Spinal cord (tissue), 10 donors: ENCODE measurements around the gene PIK3C2B. TPM values are rescaled to one million over a fixed set of nuclear protein-coding genes. Genes with fewer than 3 reads are reported as not detected.
"Not testable (repeated sequence)": the region's sequence is repeated elsewhere in the genome, so short reads cannot be mapped to it uniquely, and the experiment has no call there.

Source experiments
- DNase-seq, 6 donors: peaks; one replicate each; pipeline versions ENCODE4 v3.0.0 to v3.0.0-alpha.2; 2013 to 2015; ENCODE audit warnings: low spot score in 6 of 6, low read depth in 4 of 6
- H3K27ac ChIP-seq: one replicate; pipeline ENCODE4 v1.5.1; 2013; ENCODE audit warnings: low read depth, low read length, control low read depth
- H3K27me3 ChIP-seq: one replicate; pipeline ENCODE4 v1.6.1; 2013; ENCODE audit warnings: low read length; ENCODE audit not compliant: control insufficient read depth, insufficient read depth
- H3K36me3 ChIP-seq: one replicate; pipeline ENCODE4 v1.6.1; 2013; ENCODE audit warnings: low read length; ENCODE audit not compliant: control insufficient read depth, insufficient read depth
- H3K4me1 ChIP-seq: one replicate; pipeline ENCODE4 v1.6.1; 2013; ENCODE audit warnings: low read length; ENCODE audit not compliant: control insufficient read depth, insufficient read depth
- H3K4me3 ChIP-seq: one replicate; pipeline ENCODE4 v1.5.1; 2013; ENCODE audit warnings: low read depth, low read length, control low read depth
- H3K9me3 ChIP-seq: one replicate; pipeline ENCODE4 v1.6.1; 2013; ENCODE audit warnings: low read length; ENCODE audit not compliant: control insufficient read depth, insufficient read depth
- WGBS: methylation state at CpG from one replicate; pipeline ENCODE4 v1.1.5; 2013; ENCODE audit warnings: missing lambda C conversion rate; ENCODE audit not compliant: insufficient coverage; 5-methylcytosine and 5-hydroxymethylcytosine counted together
- polyA plus RNA-seq, 2 donors: library from polyadenylated mRNA; unstranded; fragments of 120-200 nt; gene quantifications; one replicate each; pipeline ENCODE4 v1.2.1, GENCODE V29; 2013; ENCODE audit not compliant: insufficient read length in 2 of 2
- total RNA-seq, 2 donors: library from RNA; depleted of rRNA in 1 of 2; stranded (reverse); fragments of 120-200 nt in 1 of 2; fragments of >200 nt in 1 of 2; gene quantifications; one replicate each; pipeline versions ENCODE4 v1.2.3 to v1.2.4, GENCODE V29; 2013 to 2014
- donor health status: healthy.

PIK3C2B gene
- total and polyA plus RNA-seq, 4 donors = 23.9 to 39.8 (median 25.8) TPM

DNA sequence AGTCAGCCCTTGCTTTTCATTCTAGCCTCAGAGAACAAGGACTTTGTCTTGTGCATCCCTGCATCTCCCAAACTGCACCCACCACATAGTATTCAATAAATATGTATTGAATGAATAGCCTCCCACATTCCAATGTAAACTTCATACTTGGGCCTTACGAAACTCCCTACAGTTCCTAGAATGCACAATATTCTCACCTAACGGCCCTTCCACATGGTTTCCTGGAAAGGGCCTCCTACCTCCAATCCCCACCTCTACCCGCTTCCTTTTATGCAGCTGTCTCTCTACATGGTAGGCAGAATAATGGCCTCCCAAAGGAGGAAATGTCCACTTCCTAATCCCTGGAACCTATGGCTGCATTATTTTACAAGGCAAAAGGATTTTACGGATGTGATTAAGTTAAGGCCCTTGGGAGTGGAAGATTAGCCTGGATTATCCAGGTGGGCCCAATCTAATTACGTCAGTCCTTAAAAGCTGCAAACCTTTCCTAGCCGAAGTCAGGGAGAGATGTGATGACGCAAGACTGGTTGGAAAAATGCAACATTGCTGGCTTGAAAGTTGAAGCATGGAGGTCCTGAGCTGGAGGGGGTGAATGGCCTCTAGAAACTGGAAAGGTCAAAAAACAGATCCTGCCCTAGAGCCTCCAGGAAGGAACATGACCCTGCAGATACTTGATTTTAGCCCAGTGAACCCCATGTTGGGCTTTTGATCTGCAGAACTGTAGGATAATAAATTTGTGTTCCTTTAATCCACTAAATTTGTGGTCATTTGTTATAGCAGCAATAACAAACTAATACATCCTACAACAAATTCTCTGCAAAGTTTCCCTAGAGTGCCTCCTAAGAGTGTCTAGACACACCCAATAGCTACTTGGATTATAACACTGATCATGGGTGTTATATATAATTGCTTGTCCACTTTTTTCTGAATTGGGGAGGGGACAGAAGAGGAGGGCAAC lies 5.2 kb upstream of the PIK3C2B start:
- DNase-seq = no peak
- Histone ChIP-seq H3K9me3 (no peaks in the 10 kb centered on the region), H3K4me1 (no peaks in the 10 kb centered on the region), H3K36me3 (no peaks in the 10 kb centered on the region), H3K4me3 (no peak overlapping the region), H3K27me3 (no peaks in the 10 kb centered on the region), H3K27ac (no peak overlapping the region)
- WGBS = 92% methylated on average over 5 of the region's 7 CpGs

DNA sequence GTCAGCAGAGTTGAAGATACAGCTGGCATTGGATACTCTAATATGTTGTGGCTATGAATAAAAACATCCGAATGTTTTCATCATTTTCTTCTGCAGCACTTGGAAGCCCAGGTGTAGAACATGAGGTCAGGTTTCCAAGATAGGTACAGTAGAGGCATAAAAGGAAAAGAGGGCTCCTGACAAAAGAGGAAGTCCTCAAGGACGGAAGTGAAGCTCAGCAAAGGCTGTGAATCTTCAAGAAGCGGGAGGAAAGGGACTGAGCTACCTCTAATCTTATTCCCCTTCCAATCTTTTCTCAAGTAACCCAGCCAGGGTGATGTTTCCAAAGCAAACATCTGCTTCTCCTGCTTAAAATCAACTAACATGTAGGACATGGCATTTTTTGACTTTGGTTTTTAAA lies 4.4 kb upstream of the PIK3C2B start:
- no peaks in the 10 kb centered on the region for H3K36me3 ChIP-seq
- DNase-seq = no peak
- H3K27me3 ChIP-seq = no peaks in the 10 kb centered on the region
- no peak overlapping the region for H3K27ac ChIP-seq
- H3K4me1 ChIP-seq = no peaks in the 10 kb centered on the region
- WGBS = 90% methylated on average over 2 of the region's 3 CpGs
- H3K9me3 ChIP-seq = no peaks in the 10 kb centered on the region
- H3K4me3 ChIP-seq = no peak overlapping the region

GRCh38 chr1:204495777-204496176 lies 1.2 kb upstream of the PIK3C2B start:
- WGBS = no CpG with 5 or more reads among the region's 6 CpGs
- H3K36me3 ChIP-seq = no peaks in the 10 kb centered on the region
- no peak overlapping the region for H3K27ac ChIP-seq
- DNase-seq = no peak
- H3K4me3 ChIP-seq = no peak overlapping the region
- no peaks in the 10 kb centered on the region for H3K9me3 ChIP-seq
- peaks cover 15% of the 10 kb centered on the region for H3K4me1 ChIP-seq
- H3K27me3 ChIP-seq = no peaks in the 10 kb centered on the region

DNA sequence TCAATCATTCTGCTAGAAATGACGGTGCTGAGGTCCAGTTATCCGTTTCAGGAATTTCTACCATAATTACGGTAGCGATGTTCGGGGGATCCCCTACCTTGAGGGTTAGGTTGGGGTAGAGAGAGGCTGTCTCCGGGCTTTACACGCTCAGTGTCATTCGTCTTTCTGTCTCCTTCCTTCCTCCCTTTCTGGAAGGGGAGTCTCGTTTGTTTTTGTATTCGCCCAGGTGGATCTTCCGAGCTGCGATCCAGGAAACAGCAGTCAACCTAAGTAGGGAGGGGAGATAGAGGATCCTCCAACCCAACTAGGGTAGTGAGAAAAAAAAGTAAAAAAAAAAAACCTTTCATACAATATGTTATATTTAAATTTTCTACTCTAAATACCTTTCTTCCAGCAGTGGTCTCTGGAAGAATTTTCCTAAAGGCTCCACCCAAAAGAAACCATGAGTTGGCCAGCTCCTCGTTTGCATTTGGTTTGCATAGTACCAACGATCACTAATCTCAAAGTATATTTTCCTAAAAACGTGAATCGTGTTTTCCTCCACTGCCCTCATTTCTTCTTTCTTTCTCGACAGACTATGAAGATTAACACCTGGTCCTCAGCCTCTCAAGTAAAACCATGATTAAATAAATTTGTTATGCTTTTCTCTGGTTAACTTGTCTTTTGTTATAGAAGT lies 611 bp upstream of the PIK3C2B start:
- no peak for DNase-seq
- whole genome bisulfite sequencing = 13% methylated on average over 4 of the region's 17 CpGs
- Histone ChIP-seq H3K4me1 (peaks cover 15% of the 10 kb centered on the region), H3K9me3 (no peaks in the 10 kb centered on the region), H3K27ac (peak overlapping the region; percentile 92), H3K4me3 (peak overlapping the region; percentile 86), H3K36me3 (no peaks in the 10 kb centered on the region), H3K27me3 (no peaks in the 10 kb centered on the region)

- WGBS = 0% methylated on average over 14 of the region's 14 CpGs
- DNase-seq = peak in 2 of 6 donors; percentile 29 to 75
- no peaks in the 10 kb centered on the region for H3K9me3 ChIP-seq
- H3K4me1 ChIP-seq = peaks cover 15% of the 10 kb centered on the region
- H3K27ac ChIP-seq = peak overlapping the region; percentile 92
- peak overlapping the region; percentile 86 for H3K4me3 ChIP-seq
- H3K27me3 ChIP-seq = no peaks in the 10 kb centered on the region
- H3K36me3 ChIP-seq = no peaks in the 10 kb centered on the region
Observed at GRCh38 chr1:204493984-204494280, 673 bp downstream of the PIK3C2B start.

GRCh38 chr1:204493145-204493983 lies 1.2 kb downstream of the PIK3C2B start:
- 0% methylated on average over 9 of the region's 15 CpGs for WGBS
- peak overlapping the region; percentile 86 for H3K4me3 ChIP-seq
- no peaks in the 10 kb centered on the region for H3K36me3 ChIP-seq
- DNase-seq = peak in 2 of 6 donors; percentile 71 to 76
- no peaks in the 10 kb centered on the region for H3K27me3 ChIP-seq
- H3K27ac ChIP-seq = peak overlapping the region; percentile 92
- peaks cover 15% of the 10 kb centered on the region for H3K4me1 ChIP-seq
- H3K9me3 ChIP-seq = no peaks in the 10 kb centered on the region

GRCh38 chr1:204491655-204492054 lies 3.0 kb downstream of the PIK3C2B start:
- Histone ChIP-seq H3K4me1 (peaks cover 15% of the 10 kb centered on the region), H3K9me3 (no peaks in the 10 kb centered on the region), H3K36me3 (no peaks in the 10 kb centered on the region), H3K27ac (no peak overlapping the region), H3K4me3 (no peak overlapping the region), H3K27me3 (no peaks in the 10 kb centered on the region)
- DNase-seq = peak in 1 of 6 donors; percentile 40

GRCh38 chr1:204487256-204487615 lies 7.4 kb downstream of the PIK3C2B start:
- Histone ChIP-seq H3K36me3 (peaks cover 4% of the 10 kb centered on the region), H3K9me3 (no peaks in the 10 kb centered on the region), H3K4me3 (no peak overlapping the region), H3K27me3 (no peaks in the 10 kb centered on the region), H3K27ac (no peak overlapping the region), H3K4me1 (peaks cover 6% of the 10 kb centered on the region)
- WGBS = 100% methylated on average over 2 of the region's 5 CpGs
- DNase-seq = no peak

GRCh38 chr1:204486513-204487255 lies 7.9 kb downstream of the PIK3C2B start:
- H3K27me3 ChIP-seq, H3K27ac ChIP-seq: not testable (repeated sequence)
- 100% methylated on average over 1 of the region's 9 CpGs for WGBS

More at GRCh38 chr1:204486513-204487255, 7.9 kb downstream of the PIK3C2B start:
- H3K4me3 ChIP-seq, H3K36me3 ChIP-seq, H3K9me3 ChIP-seq, DNase-seq: not testable (repeated sequence)
- H3K4me1 ChIP-seq = peaks cover 11% of the 10 kb centered on the region
